AG04450 (cell line): ENCODE results near the gene TBX3. TPM values are rescaled to one million over a fixed set of nuclear protein-coding genes. Genes with fewer than 3 reads are reported as not detected.

ENCODE experiments used
- CTCF ChIA-PET: fragments of 300-600, 350-600 bp; formaldehyde crosslinking; extraction: SDS; loops from one replicate; lab custom pipeline; 2022; ENCODE audit warnings: antibody characterized with exemption, inconsistent platforms; lab: Charles Lee
- POLR2A ChIA-PET: fragments of 350-600 bp; formaldehyde crosslinking; extraction: SDS; loops from one replicate; lab custom pipeline; 2021; ENCODE audit warnings: antibody characterized with exemption, inconsistent platforms; lab: Yijun Ruan, JAX
- DNase-seq: peaks from one replicate; pipeline ENCODE4 v3.0.0-alpha.2; 2011; ENCODE audit warnings: low read depth, low spot score
- H3K27ac ChIP-seq: one replicate; pipeline ENCODE4 v1.5.1; 2012; ENCODE audit warnings: low read depth, low read length, control low read depth
- H3K27me3 ChIP-seq: one replicate; pipeline ENCODE4 v1.6.0; 2012; ENCODE audit warnings: low read length; ENCODE audit not compliant: control insufficient read depth, insufficient read depth
- H3K4me3 ChIP-seq: 2 replicates; pipeline ENCODE4 v1.5.1; 2011; ENCODE audit warnings: mild to moderate bottlenecking, low read depth, low read length, control low read depth
- H3K9me3 ChIP-seq: 2 replicates; pipeline ENCODE4 v1.5.1; 2012; ENCODE audit warnings: low read length; ENCODE audit not compliant: control insufficient read depth, insufficient read depth
- polyA plus RNA-seq: library from polyadenylated mRNA; depleted of rRNA; stranded (reverse); fragments of >200 nt; gene quantifications from 2 replicates; pipeline ENCODE4 v1.2.3, GENCODE V29; 2011
- TF ChIP-seq, protein P1 (sequence below): IDR thresholded peaks from 2 replicates; pipeline ENCODE4 v1.5.1; 2011; ENCODE audit warnings: low read depth, low read length, control low read depth, inconsistent platforms

Gene TBX3
- polyA plus RNA-seq, 1 experiment = 54.8 TPM

DNA sequence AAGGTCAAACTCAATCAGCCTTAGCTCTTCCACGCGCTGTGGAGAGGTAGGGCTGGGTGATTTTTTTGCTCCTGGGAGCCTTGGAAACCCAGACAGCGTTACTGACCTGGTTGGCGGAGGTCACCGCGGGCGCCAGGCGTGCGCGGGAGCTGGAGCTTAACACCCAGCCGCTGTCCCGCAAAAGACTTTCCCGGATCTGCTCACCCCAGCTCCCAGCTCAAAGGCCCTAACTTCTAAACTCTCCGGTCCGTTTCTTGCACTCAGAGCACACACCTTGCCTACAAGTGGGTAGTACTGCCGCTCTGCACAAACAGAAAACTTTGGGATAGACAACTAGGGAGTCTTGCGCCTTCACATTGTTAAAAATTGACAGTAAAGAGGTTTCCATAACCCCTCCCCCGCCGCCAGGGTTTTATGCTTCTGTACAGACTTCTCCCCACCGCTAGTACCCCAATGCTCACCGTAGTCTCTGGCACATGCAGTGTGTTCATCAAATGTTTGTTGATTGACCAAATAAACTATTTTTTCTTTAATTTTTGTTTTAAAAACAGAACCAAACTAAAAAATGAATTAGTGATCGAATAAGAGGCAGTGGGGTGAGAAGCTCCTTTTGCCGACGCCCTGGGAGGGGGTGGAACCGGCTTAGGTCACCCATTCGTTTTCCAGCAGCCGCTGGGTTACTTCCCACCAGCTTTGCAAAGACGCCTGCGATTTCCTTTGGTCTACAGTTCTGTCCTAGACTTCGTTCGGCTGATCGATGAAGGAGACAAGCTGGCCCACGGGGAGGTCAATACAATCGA, 12.7 kb upstream of the TBX3 start:
- H3K27me3 ChIP-seq = peaks cover 1% of the 10 kb centered on the region
- POLR2A ChIA-PET = no interaction called here

DNA sequence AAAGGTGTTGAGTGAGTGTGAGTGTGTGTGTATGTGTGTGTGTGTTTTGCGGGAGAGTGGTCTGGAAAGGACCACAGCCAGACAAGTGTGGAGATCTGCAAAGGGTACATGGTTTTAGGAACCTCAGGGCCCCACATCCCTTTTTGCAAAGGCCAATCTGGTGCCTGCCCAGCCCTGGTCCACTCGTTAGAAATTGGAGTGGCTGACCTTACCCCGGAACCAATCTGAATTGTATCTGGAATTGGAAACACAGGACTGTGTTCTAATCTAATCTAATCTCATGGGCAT, 11.3 kb upstream of the TBX3 start:
- DNase-seq = no peak
- ChIA-PET POLR2A (interaction anchor here (1.2 kb wide), 1 partner anchor 11 kb away, joined by 5 read pairs; the partner anchor contains the start of gene TBX3), CTCF (no interaction called here)
- Histone ChIP-seq H3K27me3 (no peaks in the 10 kb centered on the region), H3K4me3 (no peak overlapping the region), H3K9me3 (peaks cover 6% of the 10 kb centered on the region; the same call in 1 of the 2 replicates), H3K27ac (no peak overlapping the region)
- TF ChIP-seq, protein P1, sequence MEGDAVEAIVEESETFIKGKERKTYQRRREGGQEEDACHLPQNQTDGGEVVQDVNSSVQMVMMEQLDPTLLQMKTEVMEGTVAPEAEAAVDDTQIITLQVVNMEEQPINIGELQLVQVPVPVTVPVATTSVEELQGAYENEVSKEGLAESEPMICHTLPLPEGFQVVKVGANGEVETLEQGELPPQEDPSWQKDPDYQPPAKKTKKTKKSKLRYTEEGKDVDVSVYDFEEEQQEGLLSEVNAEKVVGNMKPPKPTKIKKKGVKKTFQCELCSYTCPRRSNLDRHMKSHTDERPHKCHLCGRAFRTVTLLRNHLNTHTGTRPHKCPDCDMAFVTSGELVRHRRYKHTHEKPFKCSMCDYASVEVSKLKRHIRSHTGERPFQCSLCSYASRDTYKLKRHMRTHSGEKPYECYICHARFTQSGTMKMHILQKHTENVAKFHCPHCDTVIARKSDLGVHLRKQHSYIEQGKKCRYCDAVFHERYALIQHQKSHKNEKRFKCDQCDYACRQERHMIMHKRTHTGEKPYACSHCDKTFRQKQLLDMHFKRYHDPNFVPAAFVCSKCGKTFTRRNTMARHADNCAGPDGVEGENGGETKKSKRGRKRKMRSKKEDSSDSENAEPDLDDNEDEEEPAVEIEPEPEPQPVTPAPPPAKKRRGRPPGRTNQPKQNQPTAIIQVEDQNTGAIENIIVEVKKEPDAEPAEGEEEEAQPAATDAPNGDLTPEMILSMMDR = no peak

More for the DNA sequence above, 12.7 kb upstream of the TBX3 start:
- peaks cover 6% of the 10 kb centered on the region; the same call in 1 of the 2 replicates for H3K9me3 ChIP-seq
- TF ChIP-seq, protein P1 = no peak
- no peak overlapping the region for H3K27ac ChIP-seq
- DNase-seq = no peak
- CTCF ChIA-PET = no interaction called here
- no peak overlapping the region for H3K4me3 ChIP-seq

DNA sequence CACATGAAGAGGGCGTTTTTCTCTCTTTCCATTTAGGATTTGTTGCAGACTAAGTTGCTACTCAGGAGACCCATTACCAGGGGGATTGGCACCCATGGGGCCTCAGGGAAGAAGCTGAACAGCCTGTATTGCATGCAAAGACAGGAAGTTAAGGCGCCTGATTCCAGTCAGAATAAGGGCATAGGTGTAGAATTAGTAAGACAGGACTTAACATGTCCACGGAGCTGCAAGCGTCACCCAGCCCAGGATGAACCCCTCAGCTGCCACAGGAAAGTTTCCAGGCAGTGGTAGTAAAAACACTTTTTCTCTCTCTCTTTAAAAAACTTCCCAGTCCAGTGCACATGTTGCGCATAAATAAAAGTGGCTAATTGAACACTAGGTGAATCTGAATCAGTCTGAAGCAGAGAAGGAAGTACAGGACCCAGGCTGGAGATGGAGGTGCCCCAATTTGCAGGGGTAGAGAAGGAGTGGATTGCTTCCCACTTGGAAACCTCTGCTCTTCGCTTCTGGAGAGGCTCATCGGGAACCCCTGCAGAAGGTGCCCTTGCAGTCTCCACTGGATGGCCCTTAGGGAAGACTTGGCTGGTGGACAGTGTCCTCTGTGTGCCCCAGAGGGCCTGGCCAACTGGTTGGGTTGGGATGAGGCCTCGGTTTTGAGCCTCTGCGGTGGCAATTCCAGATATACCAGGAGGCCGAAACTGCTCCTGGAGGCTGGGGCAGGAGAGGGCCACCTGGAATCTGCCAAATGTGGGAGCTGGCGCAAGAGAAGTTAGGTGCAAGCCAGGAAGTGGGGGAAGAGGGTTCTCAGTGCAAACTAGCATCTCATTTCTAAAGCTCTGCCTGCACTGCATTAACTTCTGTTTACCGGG, 10.7 kb upstream of the TBX3 start:
- peaks cover 6% of the 10 kb centered on the region; the same call in 1 of the 2 replicates for H3K9me3 ChIP-seq
- TF ChIP-seq, protein P1 = no peak
- H3K27ac ChIP-seq = no peak overlapping the region
- ChIA-PET CTCF (no interaction called here), POLR2A (interaction anchor here (1.2 kb wide), 1 partner anchor 10 kb away, joined by 5 read pairs; the partner anchor contains the start of gene TBX3)
- H3K4me3 ChIP-seq = no peak overlapping the region
- no peaks in the 10 kb centered on the region for H3K27me3 ChIP-seq
- no peak for DNase-seq

DNA sequence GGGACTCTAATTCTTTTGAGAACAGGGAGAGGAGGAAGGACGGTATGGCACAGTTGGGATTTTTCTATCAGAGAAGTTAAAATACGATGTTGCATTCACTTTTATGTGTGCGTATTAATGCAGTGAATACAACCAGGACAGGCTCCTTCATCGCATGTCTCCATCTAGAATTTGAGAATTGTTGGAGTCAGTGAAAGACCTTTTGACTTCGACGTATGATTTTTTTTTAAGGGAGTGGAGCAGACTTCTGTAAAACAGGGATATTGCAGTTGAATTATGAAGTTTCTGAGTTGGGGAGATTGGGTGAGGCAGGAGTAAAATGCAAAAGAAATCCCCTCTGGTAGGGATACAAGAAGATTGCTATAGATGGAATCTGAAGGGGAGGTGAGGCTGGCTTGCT, 9.6 kb upstream of the TBX3 start:
- H3K9me3 ChIP-seq = peaks cover 6% of the 10 kb centered on the region; the same call in 1 of the 2 replicates
- H3K27ac ChIP-seq = no peak overlapping the region
- H3K27me3 ChIP-seq = no peaks in the 10 kb centered on the region
- no peak for DNase-seq
- POLR2A ChIA-PET = no interaction called here
- TF ChIP-seq, protein P1 = no peak
- H3K4me3 ChIP-seq = peak overlapping the region; percentile 74
- CTCF ChIA-PET = no interaction called here
